Measurements from ENCODE around the gene SMIM17.

SMIM17 gene

GRCh38 chr19:56689198-56689597 is 46.2 kb downstream of the SMIM17 start:
- no peaks in the 10 kb centered on the region for H3K27me3 ChIP-seq (ENCODE audit: control insufficient read depth, insufficient read depth, low read length)
- no peak overlapping the region for H3K4me3 ChIP-seq (ENCODE audit: low read length)
- no peaks in the 10 kb centered on the region for H3K4me1 ChIP-seq (ENCODE audit: control insufficient read depth, insufficient read depth, low read length)
- no peaks in the 10 kb centered on the region for H3K9me3 ChIP-seq (ENCODE audit: control insufficient read depth, low read length)
- no peaks in the 10 kb centered on the region for H3K36me3 ChIP-seq (ENCODE audit: control insufficient read depth, insufficient read depth, low read length)
- H3K9ac ChIP-seq (ENCODE audit: low read length): no peak overlapping the region

GRCh38 chr19:56690670-56691069 is 47.7 kb downstream of the SMIM17 start:
- no peaks in the 10 kb centered on the region for H3K4me1 ChIP-seq (ENCODE audit: control insufficient read depth, insufficient read depth, low read length)
- no peak overlapping the region for H3K9ac ChIP-seq (ENCODE audit: low read length)
- H3K4me3 ChIP-seq (ENCODE audit: low read length): no peak overlapping the region

GRCh38 chr19:56692206-56692895 is 49.4 kb downstream of the SMIM17 start:
- no peaks in the 10 kb centered on the region for H3K4me1 ChIP-seq (ENCODE audit: control insufficient read depth, insufficient read depth, low read length)
- H3K9me3 ChIP-seq (ENCODE audit: control insufficient read depth, low read length): no peaks in the 10 kb centered on the region
- no peaks in the 10 kb centered on the region for H3K36me3 ChIP-seq (ENCODE audit: control insufficient read depth, insufficient read depth, low read length)
- H3K27me3 ChIP-seq (ENCODE audit: control insufficient read depth, insufficient read depth, low read length): no peaks in the 10 kb centered on the region
- H3K4me3 ChIP-seq (ENCODE audit: low read length): no peak overlapping the region
- H3K9ac ChIP-seq (ENCODE audit: low read length): no peak overlapping the region

More at GRCh38 chr19:56690670-56691069, 47.7 kb downstream of the SMIM17 start:
- Histone ChIP-seq H3K27me3 (ENCODE audit: control insufficient read depth, insufficient read depth, low read length) (no peaks in the 10 kb centered on the region), H3K9me3 (ENCODE audit: control insufficient read depth, low read length) (no peaks in the 10 kb centered on the region), H3K36me3 (ENCODE audit: control insufficient read depth, insufficient read depth, low read length) (no peaks in the 10 kb centered on the region)

- H3K27me3 ChIP-seq (ENCODE audit: control insufficient read depth, insufficient read depth, low read length): no peaks in the 10 kb centered on the region
Measured at GRCh38 chr19:56699552-56699951, 56.6 kb downstream of the SMIM17 start.

GRCh38 chr19:56701895-56702294 is 58.9 kb downstream of the SMIM17 start:
- H3K9ac ChIP-seq (ENCODE audit: low read length): no peak overlapping the region
- no peaks in the 10 kb centered on the region for H3K4me1 ChIP-seq (ENCODE audit: control insufficient read depth, insufficient read depth, low read length)
- H3K36me3 ChIP-seq (ENCODE audit: control insufficient read depth, insufficient read depth, low read length): no peaks in the 10 kb centered on the region
- no peak overlapping the region for H3K4me3 ChIP-seq (ENCODE audit: low read length)
- H3K9me3 ChIP-seq (ENCODE audit: control insufficient read depth, low read length): no peaks in the 10 kb centered on the region
- no peaks in the 10 kb centered on the region for H3K27me3 ChIP-seq (ENCODE audit: control insufficient read depth, insufficient read depth, low read length)

More at GRCh38 chr19:56699552-56699951, 56.6 kb downstream of the SMIM17 start:
- Histone ChIP-seq H3K9me3 (ENCODE audit: control insufficient read depth, low read length) (no peaks in the 10 kb centered on the region), H3K4me3 (ENCODE audit: low read length) (no peak overlapping the region), H3K9ac (ENCODE audit: low read length) (no peak overlapping the region), H3K4me1 (ENCODE audit: control insufficient read depth, insufficient read depth, low read length) (no peaks in the 10 kb centered on the region), H3K36me3 (ENCODE audit: control insufficient read depth, insufficient read depth, low read length) (no peaks in the 10 kb centered on the region)

- Histone ChIP-seq H3K36me3 (ENCODE audit: control insufficient read depth, insufficient read depth, low read length) (no peaks in the 10 kb centered on the region), H3K4me3 (ENCODE audit: low read length) (no peak overlapping the region), H3K9ac (ENCODE audit: low read length) (no peak overlapping the region), H3K4me1 (ENCODE audit: control insufficient read depth, insufficient read depth, low read length) (no peaks in the 10 kb centered on the region), H3K27me3 (ENCODE audit: control insufficient read depth, insufficient read depth, low read length) (no peaks in the 10 kb centered on the region), H3K9me3 (ENCODE audit: control insufficient read depth, low read length) (no peaks in the 10 kb centered on the region)
Measured at GRCh38 chr19:56705939-56706338, 63.0 kb downstream of the SMIM17 start.
